Psoas muscle (tissue), 8 donors: ENCODE data around the gene UBE2J2. TPM values are rescaled to one million over a fixed set of nuclear protein-coding genes. Genes with fewer than 3 reads are reported as not detected.

ENCODE experiments used
- ATAC-seq, 4 donors: fragments of 200-7000 bp; cut with Tn5 transposase; one replicate each; pipeline ENCODE4 v1.9.1; 2020; ENCODE audit warnings: moderate library complexity in 3 of 4, mild to moderate bottlenecking in 2 of 4
- DNase-seq, 2 donors: peaks; one replicate each; pipeline ENCODE4 v3.0.0-alpha.2; 2020
- H3K27ac ChIP-seq: fragments of 200-600 bp; one replicate; pipeline ENCODE4 v1.8.0; 2022
- H3K27me3 ChIP-seq, 3 donors: fragments of 200-600 bp in 1 of 3; one replicate each; pipeline versions ENCODE4 v1.6.1 to v1.8.0; 2013 to 2022; ENCODE audit warnings: low read length in 2 of 3, mild to moderate bottlenecking in 2 of 3, moderate library complexity in 1 of 3; ENCODE audit not compliant: insufficient read depth in 3 of 3
- H3K36me3 ChIP-seq, 2 donors: fragments of 200-600 bp in 1 of 2; one replicate each; pipeline versions ENCODE4 v1.6.1 to v1.8.0; 2013 to 2022; ENCODE audit warnings: low read depth in 1 of 2, mild to moderate bottlenecking in 1 of 2, moderate library complexity in 1 of 2; ENCODE audit not compliant: insufficient read depth in 1 of 2
- H3K4me1 ChIP-seq: fragments of 200-600 bp; one replicate; pipeline ENCODE4 v1.8.0; 2022
- H3K4me3 ChIP-seq: fragments of 200-600 bp; one replicate; pipeline ENCODE4 v1.8.0; 2022; ENCODE audit warnings: mild to moderate bottlenecking
- H3K9me3 ChIP-seq: fragments of 200-600 bp; one replicate; pipeline ENCODE4 v1.8.0; 2022
- CTCF ChIP-seq: fragments of 200-600 bp; IDR thresholded peaks from one replicate; pipeline ENCODE4 v1.8.0; 2022; ENCODE audit warnings: antibody characterized with exemption
- WGBS, 3 donors: extraction: QIAGEN DNeasy Blood & Tissue Kit; methylation state at CpG; one replicate each; pipeline versions ENCODE4 v1.1.6 to v1.1.7; 2013; 5-methylcytosine and 5-hydroxymethylcytosine counted together
- intact Hi-C, 2 donors: fragments of 100-400 bp; cut with DNase I; formaldehyde crosslinking; loops; one replicate each; pipeline versions ENCODE4 v1.11.0 to v1.14.2; 2022
- polyA plus RNA-seq, 3 donors: library from polyadenylated mRNA; stranded (reverse); fragments of 200-250 nt; gene quantifications; one replicate each; pipeline ENCODE4 v1.2.3, GENCODE V29; 2013
- total RNA-seq, 4 donors: library from RNA; stranded (reverse); fragmentation: NEBNext Ultra II Directional in 2 of 4; extraction: Animal tissue kit (Norgen Biotek cat#: 25700) in 2 of 4; gene quantifications; one replicate each; pipeline versions ENCODE4 v1.2.1 to v1.2.4, GENCODE V29; 2021 to 2023
- donor health status: healthy with polysubstance abuse.
- donor health status: DM: no; HTN: no; CAD: no; lungs with moderate emphysema.
- donor health status: Bipolar disorder and iron deficiency.
- donor health status: healthy.
- donor health status: DM: yes; HTN: yes; CAD: no.
- donor health status: DM: no; HTN: no; CAD: no.
- donor health status: DM: no; HTN: no; CAD: no.
- donor health status: DM: yes; HTN: yes; CAD: no.

The UBE2J2 gene
- total and polyA plus RNA-seq, 7 donors, result 36.8 to 80.9 (median 44.9) TPM

GRCh38 chr1:1313500-1314236, 40.0 kb upstream of the UBE2J2 start:
- Histone ChIP-seq H3K27ac (no peak overlapping the region), H3K36me3 (peaks cover 7 to 77% of the 10 kb centered on the region in 2 donors), H3K9me3 (no peaks in the 10 kb centered on the region), H3K27me3 (no peaks in the 10 kb centered on the region), H3K4me3 (no peak overlapping the region), H3K4me1 (peaks cover 27% of the 10 kb centered on the region)
- WGBS, 3 donors, result 84 to 89% (median 86%) methylated on average over 37 of the region's 37 CpGs
- DNase-seq, result no peak
- no peak for TF ChIP-seq CTCF
- intact Hi-C loops, result no loop called here
- no peak for ATAC-seq

GRCh38 chr1:1312450-1313314, 39.0 kb upstream of the UBE2J2 start:
- no peak for DNase-seq
- no peak for ATAC-seq
- Histone ChIP-seq H3K27me3 (no peaks in the 10 kb centered on the region), H3K4me3 (no peak overlapping the region), H3K27ac (no peak overlapping the region), H3K36me3 (peaks cover 7 to 74% of the 10 kb centered on the region in 2 donors), H3K4me1 (peaks cover 18% of the 10 kb centered on the region), H3K9me3 (no peaks in the 10 kb centered on the region)
- no peak for TF ChIP-seq CTCF
- intact Hi-C loops, result no loop called here
- WGBS, 3 donors, result 66 to 83% (median 67%) methylated on average over 45 to 49 of the region's 49 CpGs

DNA sequence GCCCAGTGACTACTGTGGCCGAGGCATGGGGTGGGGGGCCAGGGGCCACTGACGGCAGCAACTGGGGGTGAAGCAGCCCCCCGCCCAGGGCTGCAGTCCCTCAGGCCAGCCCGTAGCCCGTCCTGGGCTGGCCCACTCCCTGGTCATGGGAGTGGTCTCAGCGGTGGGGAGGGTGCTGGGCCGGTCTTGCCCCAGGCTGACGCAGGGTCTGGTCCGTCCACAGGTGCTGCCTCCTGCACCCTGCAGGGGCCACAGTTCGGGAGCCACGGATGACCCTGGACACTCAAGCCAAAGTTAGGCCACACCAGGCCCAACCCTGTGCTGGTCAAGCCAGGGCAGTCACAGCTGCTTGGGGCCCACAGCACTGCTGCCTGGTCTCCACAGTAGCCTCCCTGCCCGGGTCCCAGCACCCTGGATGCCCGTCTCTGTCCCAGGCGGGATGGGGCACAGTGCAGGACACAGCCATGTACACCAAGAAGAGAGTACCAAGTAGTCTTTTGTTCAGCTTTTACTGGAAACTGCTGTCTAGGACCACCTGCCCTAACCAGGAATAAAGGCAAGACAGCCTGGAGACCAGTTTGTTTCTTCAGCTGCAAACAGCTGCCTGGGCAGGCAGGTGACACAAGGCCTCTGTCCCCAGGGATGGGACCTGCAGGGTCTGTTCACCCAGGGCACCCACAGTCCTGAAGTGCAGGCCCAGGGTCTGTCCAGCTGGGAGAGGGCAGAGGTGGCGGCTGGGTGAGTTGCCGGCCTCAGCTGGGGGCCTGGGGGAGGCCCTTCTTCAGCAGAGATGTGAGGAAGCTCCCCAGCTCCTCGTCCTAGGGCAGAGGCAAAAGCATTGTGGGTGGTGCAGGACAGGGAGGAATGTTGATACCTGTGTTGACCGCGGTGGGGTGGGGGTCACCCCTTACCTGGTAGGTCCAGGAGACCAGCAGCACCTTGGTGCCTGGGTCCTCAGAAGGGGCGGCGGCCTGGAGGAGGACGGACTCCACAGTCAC, 37.8 kb upstream of the UBE2J2 start:
- Histone ChIP-seq H3K36me3 (peaks cover 7 to 62% of the 10 kb centered on the region in 2 donors), H3K4me1 (peaks cover 19% of the 10 kb centered on the region), H3K9me3 (no peaks in the 10 kb centered on the region), H3K27ac (peak overlapping the region; percentile 9), H3K4me3 (no peak overlapping the region), H3K27me3 (no peaks in the 10 kb centered on the region)
- intact Hi-C loops, result no loop called here
- ATAC-seq (no peak), DNase-seq (no peak)
- WGBS, 3 donors, result 81 to 86% (median 85%) methylated on average over 22 of the region's 22 CpGs
- no peak for TF ChIP-seq CTCF

- WGBS, 3 donors, result 77 to 86% (median 84%) methylated on average over 21 of the region's 21 CpGs
- no peaks in the 10 kb centered on the region for H3K9me3 ChIP-seq
- no peaks in the 10 kb centered on the region for H3K27me3 ChIP-seq
- H3K4me3 ChIP-seq, result no peak overlapping the region
- ATAC-seq (no peak), DNase-seq (no peak)
- H3K36me3 ChIP-seq, result peaks cover 7 to 56% of the 10 kb centered on the region in 2 donors
- H3K27ac ChIP-seq, result no peak overlapping the region
- H3K4me1 ChIP-seq, result peaks cover 28% of the 10 kb centered on the region
- intact Hi-C loops, result no loop called here
- no peak for TF ChIP-seq CTCF
Measured at GRCh38 chr1:1310476-1311053, 36.9 kb upstream of the UBE2J2 start.
